Sigmoid colon (tissue), 7 donors: ENCODE results near the gene COX6B2. TPM values are rescaled to one million over a fixed set of nuclear protein-coding genes. Genes with fewer than 3 reads are reported as not detected.
A peak's percentile ranks its signal among the peaks of the same experiment; 100 is the strongest.

Experiments used
- DNase-seq: peaks from one replicate; pipeline ENCODE4 v3.0.0-alpha.2; 2019
- H3K27ac ChIP-seq, 4 donors: fragments of 200-600 bp; sonication (generic); one replicate each; pipeline ENCODE4 v1.5.1; 2016 to 2019; ENCODE audit warnings: mild to moderate bottlenecking in 1 of 4
- H3K27me3 ChIP-seq, 3 donors: fragments of 200-600 bp; sonication (generic); one replicate each; pipeline ENCODE4 v1.5.1; 2019; ENCODE audit warnings: mild to moderate bottlenecking in 1 of 3
- H3K36me3 ChIP-seq, 4 donors: fragments of 200-600 bp; sonication (generic); one replicate each; pipeline ENCODE4 v1.5.1; 2016 to 2019
- H3K4me1 ChIP-seq, 4 donors: fragments of 200-600 bp; sonication (generic); one replicate each; pipeline ENCODE4 v1.5.1; 2017 to 2019
- H3K4me3 ChIP-seq, 4 donors: fragments of 200-600 bp; sonication (generic); one replicate each; pipeline ENCODE4 v1.5.1; 2017 to 2019; ENCODE audit warnings: mild to moderate bottlenecking in 2 of 4, moderate library complexity in 1 of 4
- H3K9me3 ChIP-seq, 4 donors: fragments of 200-600 bp in 3 of 4; sonication (generic) in 3 of 4; one replicate each; pipeline versions ENCODE4 v1.5.1 to v1.6.1; 2013 to 2019
- EP300 ChIP-seq, 4 donors: sonication (generic); formaldehyde crosslinking; IDR thresholded peaks; one replicate each; pipeline ENCODE4 v1.6.1; 2017; ENCODE audit warnings: antibody characterized with exemption in 4 of 4
- POLR2A ChIP-seq, 2 donors: fragments of 450-650 bp; IDR thresholded peaks; one replicate each; pipeline ENCODE4 v1.6.1; 2016; ENCODE audit warnings: antibody characterized with exemption in 2 of 2, mild to moderate bottlenecking in 2 of 2, moderate library complexity in 2 of 2
- POLR2AphosphoS5 ChIP-seq, 4 donors: sonication (generic); formaldehyde crosslinking; IDR thresholded peaks; one replicate each; pipeline ENCODE4 v1.6.1; 2017; ENCODE audit warnings: antibody characterized with exemption in 4 of 4
- WGBS, 2 donors: extraction: QIAGEN DNeasy Blood & Tissue Kit; methylation state at CpG; one replicate each; pipeline ENCODE4 v1.1.7; 2013; 5-methylcytosine and 5-hydroxymethylcytosine counted together
- intact Hi-C: fragments of 100-400 bp; cut with DNase I; formaldehyde crosslinking; loops from one replicate; pipeline ENCODE4 v1.15.1; 2023
- polyA plus RNA-seq, 3 donors: library from polyadenylated mRNA; stranded (reverse); fragments of 200-250 nt; gene quantifications; one replicate each; pipeline ENCODE4 v1.2.3, GENCODE V29; 2013
- total RNA-seq, 4 donors: library from RNA; depleted of rRNA; stranded (reverse); fragments of >200 nt; gene quantifications; one replicate each; pipeline ENCODE4 v1.1.0, GENCODE V29; 2016
- TF ChIP-seq, protein P1 (sequence below), 4 experiments: fragments of 450-650 bp in 3 of 4; fragments of 200-600 bp in 1 of 4; IDR thresholded peaks; one replicate each; pipeline ENCODE4 v1.5.1; 2016 to 2019; ENCODE audit warnings: antibody characterized with exemption in 4 of 4, mild to moderate bottlenecking in 3 of 4, moderate library complexity in 2 of 4
- donor health status: healthy with polysubstance abuse.
- donor health status: Bipolar disorder and iron deficiency.
- donor health status: healthy.

Gene COX6B2
- total and polyA plus RNA-seq, 7 donors = 0.16 to 3.8 (median 0.99) TPM; not detected in 3

DNA sequence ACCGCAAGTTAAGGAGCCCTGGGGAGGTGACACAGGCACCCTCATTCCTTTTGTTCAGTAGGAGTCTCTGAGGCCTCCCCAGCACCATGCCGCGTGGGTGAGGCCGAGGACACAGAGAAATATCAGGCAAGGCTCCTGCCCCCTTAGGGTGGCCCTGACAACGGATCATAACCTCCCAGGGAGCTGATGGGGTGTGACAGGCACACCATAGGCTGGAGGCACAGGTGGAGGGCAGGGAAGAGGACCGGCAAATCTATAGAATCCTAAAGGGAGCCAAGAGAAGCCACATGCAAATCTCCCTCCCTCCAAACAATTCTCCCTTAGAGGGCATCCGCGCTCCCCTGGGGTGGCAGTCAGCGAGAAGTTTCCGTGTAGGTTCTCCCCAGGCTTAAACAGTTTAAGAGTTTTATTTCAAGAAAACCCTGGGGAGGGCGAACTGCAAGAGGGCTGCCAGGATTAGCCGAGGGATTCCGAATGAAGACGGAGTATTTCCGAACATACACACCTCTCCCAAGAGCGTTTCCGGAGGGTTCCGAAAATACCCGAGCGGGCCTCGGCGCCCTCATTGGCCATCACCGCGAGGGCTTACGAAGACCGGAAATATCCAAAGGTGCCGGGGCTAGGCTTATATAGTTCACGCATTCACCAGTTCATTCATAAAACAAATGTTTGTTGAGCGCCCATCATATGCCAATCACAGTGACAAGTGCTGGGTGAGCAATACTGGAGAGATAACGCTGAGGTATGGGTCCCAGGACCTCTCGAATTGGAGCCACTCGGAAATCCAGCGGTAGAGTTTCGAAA lies 30.6 kb upstream of the COX6B2 start:
- H3K27me3 ChIP-seq = no peaks in the 10 kb centered on the region
- TF ChIP-seq POLR2AphosphoS5 (IDR thresholded peaks at IDR 0.05) (peak in 3 of 4 donors; percentile 2 to 41 (median 9)), EP300 (IDR thresholded peaks at IDR 0.05) (no peak), POLR2A (IDR thresholded peaks at IDR 0.05) (peak in 1 of 2 donors; percentile 35)
- TF ChIP-seq, protein P1, sequence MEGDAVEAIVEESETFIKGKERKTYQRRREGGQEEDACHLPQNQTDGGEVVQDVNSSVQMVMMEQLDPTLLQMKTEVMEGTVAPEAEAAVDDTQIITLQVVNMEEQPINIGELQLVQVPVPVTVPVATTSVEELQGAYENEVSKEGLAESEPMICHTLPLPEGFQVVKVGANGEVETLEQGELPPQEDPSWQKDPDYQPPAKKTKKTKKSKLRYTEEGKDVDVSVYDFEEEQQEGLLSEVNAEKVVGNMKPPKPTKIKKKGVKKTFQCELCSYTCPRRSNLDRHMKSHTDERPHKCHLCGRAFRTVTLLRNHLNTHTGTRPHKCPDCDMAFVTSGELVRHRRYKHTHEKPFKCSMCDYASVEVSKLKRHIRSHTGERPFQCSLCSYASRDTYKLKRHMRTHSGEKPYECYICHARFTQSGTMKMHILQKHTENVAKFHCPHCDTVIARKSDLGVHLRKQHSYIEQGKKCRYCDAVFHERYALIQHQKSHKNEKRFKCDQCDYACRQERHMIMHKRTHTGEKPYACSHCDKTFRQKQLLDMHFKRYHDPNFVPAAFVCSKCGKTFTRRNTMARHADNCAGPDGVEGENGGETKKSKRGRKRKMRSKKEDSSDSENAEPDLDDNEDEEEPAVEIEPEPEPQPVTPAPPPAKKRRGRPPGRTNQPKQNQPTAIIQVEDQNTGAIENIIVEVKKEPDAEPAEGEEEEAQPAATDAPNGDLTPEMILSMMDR (IDR thresholded peaks at IDR 0.05) = no peak
- no peaks in the 10 kb centered on the region for H3K9me3 ChIP-seq
- H3K4me1 ChIP-seq = peaks cover 0 to 59% (median 52%) of the 10 kb centered on the region in 4 donors
- 2 to 4% methylated on average over 34 of the region's 34 CpGs for WGBS, 2 donors
- peak overlapping the region; percentile 39 to 95 (median 83) for H3K4me3 ChIP-seq
- DNase-seq = peak; percentile 99
- peak overlapping the region; percentile 94 to 97 (median 96) for H3K27ac ChIP-seq
- peaks cover 15 to 28% (median 17%) of the 10 kb centered on the region in 4 donors for H3K36me3 ChIP-seq
- intact Hi-C loops = loop anchor here (1.0 to 5.0 kb wide), 4 partner anchors 22 to 1518 kb away; partner anchors contain the start of genes BRSK1, HSPBP1, MYADM and UBE2S

DNA sequence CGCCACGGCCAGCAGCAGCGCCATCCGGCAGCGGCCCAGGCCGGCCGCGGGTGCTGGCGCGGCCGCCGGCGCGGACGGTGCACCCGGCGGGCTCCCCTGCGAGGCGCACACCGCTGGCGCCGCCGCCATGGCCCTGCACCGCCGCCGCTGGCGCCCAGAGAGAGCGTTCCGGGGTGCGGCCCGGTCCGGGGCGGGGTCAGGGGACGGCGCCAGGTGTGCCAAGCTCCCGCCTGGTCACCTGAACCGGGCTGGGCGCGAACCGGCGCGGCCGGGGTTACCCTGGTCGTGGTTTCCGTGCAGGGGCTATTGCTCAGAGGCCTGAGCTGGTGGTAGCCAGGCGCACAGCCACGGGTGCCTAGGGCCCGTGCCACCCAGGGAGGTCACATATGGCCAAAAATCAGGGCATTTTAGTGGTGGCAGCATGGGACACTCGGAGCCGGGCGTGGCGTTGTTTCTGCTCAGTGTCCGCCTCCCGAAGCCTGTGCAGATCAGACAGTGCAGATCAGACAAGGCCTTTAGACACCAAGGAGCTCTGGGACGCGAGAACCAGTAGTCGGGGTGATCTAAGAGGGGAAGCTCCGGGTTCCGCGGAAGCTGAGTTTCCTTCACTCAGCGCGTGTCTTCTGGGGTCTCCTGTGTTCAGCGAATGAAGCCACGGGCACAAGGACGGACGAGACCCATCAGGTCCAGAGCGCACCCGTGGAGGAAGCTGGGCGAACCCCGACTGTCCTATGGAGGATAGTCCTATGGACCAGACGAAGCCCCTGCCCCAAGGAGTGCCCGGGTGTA lies 29.8 kb upstream of the COX6B2 start, which contains the start of gene TMEM238:
Gene TMEM238 (minus strand): TSS at position 162 of the 789 bp plus-strand sequence. CDS start 33 bp downstream, at position 129.
- intact Hi-C loops = no loop called here
- H3K27me3 ChIP-seq = no peaks in the 10 kb centered on the region
- TF ChIP-seq POLR2AphosphoS5 (IDR thresholded peaks at IDR 0.05) (no peak), EP300 (IDR thresholded peaks at IDR 0.05) (no peak), POLR2A (IDR thresholded peaks at IDR 0.05) (no peak)
- TF ChIP-seq, protein P1 (IDR thresholded peaks at IDR 0.05) = no peak

DNA sequence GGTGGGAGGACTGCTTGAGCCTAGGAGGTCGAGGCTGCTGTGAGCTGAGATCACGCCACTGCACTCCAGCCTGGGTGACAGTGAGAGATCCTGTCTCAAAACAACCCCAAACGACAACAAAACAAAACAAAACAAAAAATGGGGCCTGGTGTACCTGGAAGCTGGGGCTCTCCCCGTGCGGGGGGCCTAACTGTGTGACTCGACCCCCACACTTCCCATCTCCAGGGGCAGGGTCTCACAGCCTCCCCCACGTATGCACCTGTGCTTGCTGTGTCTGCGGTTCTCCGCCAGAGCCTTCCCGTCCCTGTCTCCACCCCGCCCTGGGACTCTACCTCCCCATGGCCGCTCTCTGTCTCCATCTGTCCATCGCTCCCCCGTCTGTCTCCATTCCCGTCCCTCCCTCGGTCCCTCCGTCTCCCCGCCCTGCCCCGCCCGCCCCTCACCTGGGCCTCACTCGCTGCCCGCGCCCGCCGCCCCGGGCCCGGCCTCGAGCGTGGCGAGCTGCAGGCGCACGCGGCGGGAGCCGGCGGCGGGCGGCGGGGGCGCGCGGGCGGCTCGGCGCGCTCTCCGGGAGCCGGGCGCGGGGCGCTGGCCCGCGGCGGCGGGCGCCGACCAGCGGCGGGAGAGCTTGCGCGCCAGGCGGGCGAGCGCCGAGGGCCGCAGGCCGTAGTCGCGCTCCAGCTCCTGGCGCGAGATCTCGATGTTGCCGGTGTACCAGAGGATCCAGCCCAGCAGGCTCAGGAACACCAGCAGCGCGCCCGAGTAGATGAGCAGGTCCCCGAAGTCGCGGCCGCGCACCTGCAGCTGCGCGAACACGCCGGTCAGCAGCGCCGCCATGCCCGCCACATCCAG lies 29.0 kb upstream of the COX6B2 start:
- H3K9me3 ChIP-seq = no peaks in the 10 kb centered on the region
- TF ChIP-seq POLR2AphosphoS5 (IDR thresholded peaks at IDR 0.05) = peak in 2 of 4 donors; percentile 65 to 67
- TF ChIP-seq, protein P1 (IDR thresholded peaks at IDR 0.05) = no peak
- intact Hi-C loops = loop anchor here (1.0 kb wide), 2 partner anchors 44 to 81 kb away; partner anchors contain the start of gene KMT5C
- H3K27ac ChIP-seq = peak overlapping the region; percentile 94 to 97 (median 96)
- H3K27me3 ChIP-seq = no peaks in the 10 kb centered on the region
- H3K36me3 ChIP-seq = peaks cover 12 to 14% (median 13%) of the 10 kb centered on the region in 4 donors
- H3K4me1 ChIP-seq = peaks cover 0 to 44% (median 38%) of the 10 kb centered on the region in 4 donors
- DNase-seq = peak; percentile 83
- 3% methylated on average over 88 of the region's 88 CpGs for WGBS, 2 donors
- peak overlapping the region; percentile 27 to 95 (median 83) for H3K4me3 ChIP-seq

More for the DNA sequence above, 29.8 kb upstream of the COX6B2 start, which contains the start of gene TMEM238:
- Histone ChIP-seq H3K4me1 (peaks cover 0 to 53% (median 46%) of the 10 kb centered on the region in 4 donors), H3K27ac (peak within 1 kb of the TSS; percentile 94 to 97 (median 96)), H3K9me3 (no peaks in the 10 kb centered on the region), H3K4me3 (peak within 1 kb of the TSS; percentile 39 to 95 (median 83)), H3K36me3 (peaks cover 15 to 20% (median 17%) of the 10 kb centered on the region in 4 donors)
- WGBS, 2 donors = 5 to 9% methylated on average over 72 of the region's 72 CpGs
- DNase-seq = no peak

DNA sequence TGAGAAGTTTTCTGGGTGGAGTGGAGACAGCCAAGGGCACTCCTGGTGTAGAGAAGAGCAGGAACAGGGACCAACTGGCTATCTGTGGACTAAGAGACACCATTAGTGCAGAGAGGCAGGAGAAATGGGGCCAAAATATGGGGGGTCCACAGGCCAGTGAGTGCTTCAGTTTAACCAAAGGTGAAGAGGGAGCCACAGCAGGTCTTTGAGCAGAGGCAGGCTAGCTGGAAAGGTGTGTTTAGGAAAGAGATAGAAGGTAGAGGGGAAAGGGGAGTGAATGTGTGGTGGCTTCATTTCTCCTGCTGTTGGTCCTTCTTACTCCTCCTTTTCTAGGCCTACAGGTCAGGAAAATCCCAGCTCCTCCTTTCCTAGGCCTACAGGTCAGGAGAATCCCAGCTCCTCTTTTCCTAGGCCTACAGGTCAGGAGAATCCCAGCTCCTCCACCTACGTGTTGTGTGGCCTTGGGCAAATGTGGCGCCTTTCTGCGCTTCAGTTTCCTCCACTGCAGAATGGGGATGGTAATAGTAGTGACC lies 28.1 kb upstream of the COX6B2 start:
- no peak for DNase-seq

More for the DNA sequence above, 28.1 kb upstream of the COX6B2 start:
- Histone ChIP-seq H3K36me3 (peaks cover 3 to 4% (median 3%) of the 10 kb centered on the region in 4 donors), H3K27ac (no peak overlapping the region), H3K9me3 (no peaks in the 10 kb centered on the region), H3K4me1 (peaks cover 0 to 35% (median 31%) of the 10 kb centered on the region in 4 donors), H3K27me3 (peaks cover 0 to 6% (median 4%) of the 10 kb centered on the region in 3 donors), H3K4me3 (no peak overlapping the region)
- 96 to 97% methylated on average over 3 of the region's 3 CpGs for WGBS, 2 donors
- TF ChIP-seq, protein P1 (IDR thresholded peaks at IDR 0.05) = no peak
- TF ChIP-seq POLR2A (IDR thresholded peaks at IDR 0.05) (no peak), POLR2AphosphoS5 (IDR thresholded peaks at IDR 0.05) (no peak), EP300 (IDR thresholded peaks at IDR 0.05) (no peak)
- intact Hi-C loops = loop anchor here (1.0 kb wide), 2 partner anchors 43 to 80 kb away; partner anchors contain the start of gene KMT5C
